ENCODE measurements around the gene TMEM117.
"Not testable (repeated sequence)": the region's sequence is repeated elsewhere in the genome, so short reads cannot be mapped to it uniquely, and the experiment has no call there.

TMEM117 gene

GRCh38 chr12:43861015-43861839 lies 25.3 kb downstream of the TMEM117 start:
- Mint-ChIP-seq H3K4me3 (no peak overlapping the region), H3K4me1 (no peaks in the 10 kb centered on the region), H3K27me3 (no peaks in the 10 kb centered on the region), H3K27ac (no peak overlapping the region), H3K9me3 (no peaks in the 10 kb centered on the region)
- DNase-seq: no peak
- ATAC-seq: no peak

GRCh38 chr12:43861840-43862150 lies 25.9 kb downstream of the TMEM117 start:
- DNase-seq (no peak), ATAC-seq (no peak)
- H3K27me3 Mint-ChIP-seq: no peaks in the 10 kb centered on the region
- no peaks in the 10 kb centered on the region for H3K4me1 Mint-ChIP-seq
- no peaks in the 10 kb centered on the region for H3K9me3 Mint-ChIP-seq
- no peak overlapping the region for H3K4me3 Mint-ChIP-seq
- no peak overlapping the region for H3K27ac Mint-ChIP-seq

GRCh38 chr12:43863770-43864366 lies 28.0 kb downstream of the TMEM117 start:
- DNase-seq (no peak), ATAC-seq (no peak)
- Mint-ChIP-seq H3K27ac (no peak overlapping the region), H3K27me3 (no peaks in the 10 kb centered on the region), H3K9me3 (no peaks in the 10 kb centered on the region), H3K4me1 (no peaks in the 10 kb centered on the region), H3K4me3 (no peak overlapping the region)

GRCh38 chr12:43864557-43864956 lies 28.7 kb downstream of the TMEM117 start:
- not testable (repeated sequence) for H3K27me3 Mint-ChIP-seq, ATAC-seq, H3K4me1 Mint-ChIP-seq, H3K4me3 Mint-ChIP-seq, H3K9me3 Mint-ChIP-seq, DNase-seq, H3K27ac Mint-ChIP-seq

- Mint-ChIP-seq H3K27ac (no peak overlapping the region), H3K4me1 (no peaks in the 10 kb centered on the region), H3K4me3 (no peak overlapping the region), H3K9me3 (no peaks in the 10 kb centered on the region), H3K27me3 (no peaks in the 10 kb centered on the region)
- DNase-seq: no peak
- no peak for ATAC-seq
These were observed 33.3 kb downstream of the TMEM117 start for GRCh38 chr12:43869184-43869583.

- H3K4me1 Mint-ChIP-seq, H3K27me3 Mint-ChIP-seq, H3K4me3 Mint-ChIP-seq, H3K9me3 Mint-ChIP-seq, DNase-seq, ATAC-seq, H3K27ac Mint-ChIP-seq: not testable (repeated sequence)
These were observed 33.9 kb downstream of the TMEM117 start for GRCh38 chr12:43869765-43870164.

GRCh38 chr12:43871258-43871657 lies 35.4 kb downstream of the TMEM117 start:
- ATAC-seq, DNase-seq, H3K4me1 Mint-ChIP-seq, H3K27me3 Mint-ChIP-seq, H3K4me3 Mint-ChIP-seq, H3K27ac Mint-ChIP-seq, H3K9me3 Mint-ChIP-seq: not testable (repeated sequence)

GRCh38 chr12:43872396-43872795 lies 36.5 kb downstream of the TMEM117 start:
- no peak overlapping the region for H3K4me3 Mint-ChIP-seq
- no peaks in the 10 kb centered on the region for H3K27me3 Mint-ChIP-seq
- H3K9me3 Mint-ChIP-seq: no peaks in the 10 kb centered on the region
- ATAC-seq: no peak
- DNase-seq: no peak
- no peaks in the 10 kb centered on the region for H3K4me1 Mint-ChIP-seq
- H3K27ac Mint-ChIP-seq: no peak overlapping the region

GRCh38 chr12:43878050-43878449 lies 42.2 kb downstream of the TMEM117 start:
- Mint-ChIP-seq H3K27me3 (no peaks in the 10 kb centered on the region), H3K4me1 (no peaks in the 10 kb centered on the region), H3K9me3 (no peaks in the 10 kb centered on the region), H3K27ac (peak overlapping the region in 1 of 2 donors; percentile 52), H3K4me3 (no peak overlapping the region)
- DNase-seq (no peak), ATAC-seq (no peak)

- ATAC-seq (no peak), DNase-seq (no peak)
- H3K9me3 Mint-ChIP-seq: no peaks in the 10 kb centered on the region
- H3K4me1 Mint-ChIP-seq: no peaks in the 10 kb centered on the region
- H3K27ac Mint-ChIP-seq: no peak overlapping the region
- H3K27me3 Mint-ChIP-seq: no peaks in the 10 kb centered on the region
- no peak overlapping the region for H3K4me3 Mint-ChIP-seq
These were observed 44.7 kb downstream of the TMEM117 start for GRCh38 chr12:43880547-43880946.

- peak; percentile 86 for ATAC-seq
- H3K27ac Mint-ChIP-seq: no peak overlapping the region
- H3K27me3 Mint-ChIP-seq: no peaks in the 10 kb centered on the region
- no peaks in the 10 kb centered on the region for H3K9me3 Mint-ChIP-seq
- DNase-seq: peak; percentile 13 to 25
- H3K4me3 Mint-ChIP-seq: no peak overlapping the region
- H3K4me1 Mint-ChIP-seq: no peaks in the 10 kb centered on the region
These were observed 46.8 kb downstream of the TMEM117 start for GRCh38 chr12:43882578-43883178.

- H3K4me3 Mint-ChIP-seq: no peak overlapping the region
- ATAC-seq (no peak), DNase-seq (no peak)
- H3K27me3 Mint-ChIP-seq: no peaks in the 10 kb centered on the region
- no peaks in the 10 kb centered on the region for H3K4me1 Mint-ChIP-seq
- no peaks in the 10 kb centered on the region for H3K9me3 Mint-ChIP-seq
- H3K27ac Mint-ChIP-seq: no peak overlapping the region
These were observed 47.4 kb downstream of the TMEM117 start for GRCh38 chr12:43883311-43883710.

- H3K9me3 Mint-ChIP-seq: no peaks in the 10 kb centered on the region
- no peaks in the 10 kb centered on the region for H3K27me3 Mint-ChIP-seq
- no peaks in the 10 kb centered on the region for H3K4me1 Mint-ChIP-seq
- no peak for DNase-seq
- no peak overlapping the region for H3K4me3 Mint-ChIP-seq
- no peak for ATAC-seq
- H3K27ac Mint-ChIP-seq: no peak overlapping the region
These were observed 47.9 kb downstream of the TMEM117 start for GRCh38 chr12:43883748-43884147.

- Mint-ChIP-seq H3K4me3 (no peak overlapping the region), H3K27ac (no peak overlapping the region), H3K9me3 (no peaks in the 10 kb centered on the region), H3K27me3 (no peaks in the 10 kb centered on the region), H3K4me1 (no peaks in the 10 kb centered on the region)
- ATAC-seq: no peak
- no peak for DNase-seq
These were observed 49.0 kb downstream of the TMEM117 start for GRCh38 chr12:43884683-43885410.

GRCh38 chr12:43887397-43887796 lies 51.5 kb downstream of the TMEM117 start:
- Mint-ChIP-seq H3K27me3 (no peaks in the 10 kb centered on the region), H3K4me1 (no peaks in the 10 kb centered on the region), H3K27ac (no peak overlapping the region), H3K4me3 (no peak overlapping the region), H3K9me3 (no peaks in the 10 kb centered on the region)
- no peak for ATAC-seq
- DNase-seq: no peak

All from stimulated activated naive CD8-positive, alpha-beta T cell treated with anti-CD3 and anti-CD28 coated beads, Interleukin-15, amount 100 ng/mL, for 72 hours (primary cell).